Measurements from ENCODE around the gene YAE1. TPM values are rescaled to one million over a fixed set of nuclear protein-coding genes. Genes with fewer than 3 reads are reported as not detected.

The YAE1 gene
- total RNA-seq, 1 donor from 2014 or later, result 79.3 TPM

- H3K27me3 Mint-ChIP-seq (ENCODE audit: insufficient read depth, low read depth), result peaks cover 2% of the 10 kb centered on the region
- no peak for DNase-seq (ENCODE audit: low spot score)
- peaks cover 2% of the 10 kb centered on the region for H3K36me3 Mint-ChIP-seq
- no peak overlapping the region for H3K27ac ChIP-seq
- H3K4me1 ChIP-seq, result peaks cover 12% of the 10 kb centered on the region
- H2AFZ ChIP-seq (replicated peaks), result no peak overlapping the region
- H3K4me2 ChIP-seq, result no peak overlapping the region
- TF ChIP-seq EZH2 (IDR thresholded peaks at IDR 0.05) (no peak), EZH2phosphoT487 (IDR thresholded peaks at IDR 0.05) (no peak), CTCF (IDR thresholded peaks at IDR 0.05) (no peak)
- no peaks in the 10 kb centered on the region for H3K9me3 Mint-ChIP-seq
- H3K9me3 ChIP-seq (ENCODE audit: low read depth), result no peaks in the 10 kb centered on the region
- peaks cover under 1% of the 10 kb centered on the region for H4K20me1 ChIP-seq (ENCODE audit: low read depth)
- H3K27me3 ChIP-seq, result no peaks in the 10 kb centered on the region
- H3K79me2 ChIP-seq (ENCODE audit: low read depth), result peaks cover 17% of the 10 kb centered on the region
- no peaks in the 10 kb centered on the region for H3K36me3 ChIP-seq
- H3F3A ChIP-seq (ENCODE audit: low read depth), result peaks cover 13% of the 10 kb centered on the region
- no peak overlapping the region for H3K4me3 ChIP-seq
- H3K4me3 Mint-ChIP-seq, result no peak overlapping the region
- peaks cover 10% of the 10 kb centered on the region for H3K4me1 Mint-ChIP-seq
- H3K27ac Mint-ChIP-seq, result no peak overlapping the region
- no peak overlapping the region for H3K9ac ChIP-seq
These were observed 52.7 kb downstream of the YAE1 start for GRCh38 chr7:39618868-39619267.

GRCh38 chr7:39620486-39620885 is 54.3 kb downstream of the YAE1 start:
- Histone ChIP-seq H3K79me2 (ENCODE audit: low read depth) (peaks cover 34% of the 10 kb centered on the region), H4K20me1 (ENCODE audit: low read depth) (peaks cover 17% of the 10 kb centered on the region), H3K4me3 (no peak overlapping the region), H3K27ac (no peak overlapping the region), H3K4me2 (no peak overlapping the region), H2AFZ (replicated peaks) (no peak overlapping the region), H3K9me3 (ENCODE audit: low read depth) (no peaks in the 10 kb centered on the region), H3F3A (ENCODE audit: low read depth) (peaks cover 18% of the 10 kb centered on the region), H3K4me1 (peaks cover 20% of the 10 kb centered on the region), H3K27me3 (no peaks in the 10 kb centered on the region), H3K36me3 (no peaks in the 10 kb centered on the region), H3K9ac (no peak overlapping the region)
- peaks cover 2% of the 10 kb centered on the region for H3K27me3 Mint-ChIP-seq (ENCODE audit: insufficient read depth, low read depth)
- no peak for DNase-seq (ENCODE audit: low spot score)
- peaks cover 23% of the 10 kb centered on the region for H3K4me1 Mint-ChIP-seq
- TF ChIP-seq EZH2 (IDR thresholded peaks at IDR 0.05) (no peak), EZH2phosphoT487 (IDR thresholded peaks at IDR 0.05) (no peak), CTCF (IDR thresholded peaks at IDR 0.05) (no peak)
- H3K36me3 Mint-ChIP-seq, result peaks cover 2% of the 10 kb centered on the region
- no peak overlapping the region for H3K4me3 Mint-ChIP-seq
- H3K9me3 Mint-ChIP-seq, result no peaks in the 10 kb centered on the region
- no peak overlapping the region for H3K27ac Mint-ChIP-seq

GRCh38 chr7:39621261-39621660 is 55.1 kb downstream of the YAE1 start:
- Mint-ChIP-seq H3K9me3 (no peaks in the 10 kb centered on the region), H3K27me3 (ENCODE audit: insufficient read depth, low read depth) (peaks cover 2% of the 10 kb centered on the region), H3K4me3 (no peak overlapping the region), H3K36me3 (peaks cover 2% of the 10 kb centered on the region), H3K27ac (no peak overlapping the region), H3K4me1 (peaks cover 27% of the 10 kb centered on the region)
- Histone ChIP-seq H3K27me3 (no peaks in the 10 kb centered on the region), H3K9me3 (ENCODE audit: low read depth) (no peaks in the 10 kb centered on the region), H3F3A (ENCODE audit: low read depth) (peaks cover 18% of the 10 kb centered on the region), H3K79me2 (ENCODE audit: low read depth) (peaks cover 41% of the 10 kb centered on the region), H4K20me1 (ENCODE audit: low read depth) (peaks cover 24% of the 10 kb centered on the region), H3K4me3 (no peak overlapping the region), H3K4me2 (no peak overlapping the region), H2AFZ (replicated peaks) (no peak overlapping the region), H3K4me1 (peaks cover 25% of the 10 kb centered on the region), H3K36me3 (no peaks in the 10 kb centered on the region), H3K9ac (no peak overlapping the region), H3K27ac (no peak overlapping the region)
- TF ChIP-seq EZH2phosphoT487 (IDR thresholded peaks at IDR 0.05) (no peak), CTCF (IDR thresholded peaks at IDR 0.05) (no peak), EZH2 (IDR thresholded peaks at IDR 0.05) (no peak)
- DNase-seq (ENCODE audit: low spot score), result no peak
